Neural crest cell (in vitro differentiated cells): ENCODE data around the gene RBM41. TPM values are rescaled to one million over a fixed set of nuclear protein-coding genes. Genes with fewer than 3 reads are reported as not detected.

Experiments
- DNase-seq: peaks from one replicate; pipeline ENCODE4 v3.0.0; 2021; ENCODE audit warnings: low read depth, mixed read lengths, low spot score
- H3K27ac Mint-ChIP-seq: one replicate; pipeline ENCODE4 v1.8.0; 2021; ENCODE audit warnings: mild to moderate bottlenecking, mixed read lengths; ENCODE audit not compliant: unreplicated experiment
- H3K27me3 Mint-ChIP-seq: 2 replicates; pipeline ENCODE4 v1.8.0; 2021; ENCODE audit warnings: low read depth, mild to moderate bottlenecking, mixed read lengths
- H3K36me3 Mint-ChIP-seq: 2 replicates; pipeline ENCODE4 v1.8.0; 2021; ENCODE audit warnings: low read depth, mild to moderate bottlenecking, mixed read lengths
- H3K4me1 Mint-ChIP-seq: 2 replicates; pipeline ENCODE4 v1.8.0; 2021; ENCODE audit warnings: mixed read lengths
- H3K4me3 Mint-ChIP-seq: one replicate; pipeline ENCODE4 v1.8.0; 2021; ENCODE audit warnings: mild to moderate bottlenecking, mixed read lengths
- H3K9me3 Mint-ChIP-seq: 2 replicates; pipeline ENCODE4 v1.8.0; 2021; ENCODE audit warnings: mixed read lengths
- CTCF ChIP-seq: fragments of 200-600 bp; sonication (generic); conservative IDR thresholded peaks from 2 replicates; pipeline ENCODE4 v1.5.0; 2021; ENCODE audit warnings: antibody characterized with exemption, mild to moderate bottlenecking
- total RNA-seq: library from RNA; stranded (reverse); gene quantifications from 2 replicates; pipeline ENCODE4 v1.2.1, GENCODE V29; 2021

The RBM41 gene
- total RNA-seq, 1 donor from 2014 or later: 15.8 TPM

GRCh38 chrX:107014936-107015335 is 103.7 kb downstream of the RBM41 start:
- Mint-ChIP-seq H3K36me3 (no peaks in the 10 kb centered on the region), H3K9me3 (peaks cover 2% of the 10 kb centered on the region), H3K4me3 (no peak overlapping the region), H3K27me3 (no peaks in the 10 kb centered on the region), H3K27ac (no peak overlapping the region), H3K4me1 (no peaks in the 10 kb centered on the region)
- DNase-seq: no peak
- no peak for TF ChIP-seq CTCF

Other genes starting within 250 kb of the RBM41 start
- gene RIPPLY1, start 215.5 kb downstream of the RBM41 start, total RNA-seq: not detected in 2 replicates
- gene CLDN2, start 198.4 kb downstream of the RBM41 start, total RNA-seq: not detected in 2 replicates
- gene MORC4, start 118.6 kb downstream of the RBM41 start, total RNA-seq: 10.1 and 10.6 TPM in 2 replicates
- 6.1 and 6.8 TPM in 2 replicates for gene NUP62CL, start 87.6 kb upstream of the RBM41 start, total RNA-seq
- gene DNAAF6, start 87.8 kb upstream of the RBM41 start, total RNA-seq: not detected in 2 replicates